Right renal cortex interstitium (tissue), 3 donors: Measurements from ENCODE around the gene SLC12A4. TPM values are rescaled to one million over a fixed set of nuclear protein-coding genes. Genes with fewer than 3 reads are reported as not detected.
A peak's percentile ranks its signal among the peaks of the same experiment; 100 is the strongest.

Source experiments
- DNase-seq, 3 donors: peaks; one replicate each; pipeline ENCODE4 v3.0.0-alpha.2; 2013; ENCODE audit warnings: low read depth in 3 of 3, low spot score in 2 of 3
- polyA plus RNA-seq, 3 donors: library from polyadenylated mRNA; unstranded; fragments of 120-200 nt; gene quantifications; one replicate each; pipeline ENCODE4 v1.2.1, GENCODE V29; 2013; ENCODE audit not compliant: insufficient read length in 3 of 3

Gene SLC12A4
- polyA plus RNA-seq, 3 donors: 30.6 to 33.8 (median 30.9) TPM

GRCh38 chr16:67963662-67964321 is 4.6 kb downstream of the SLC12A4 start:
- peak in 1 of 3 donors; percentile 10 for DNase-seq

GRCh38 chr16:67963292-67963661 is 5.2 kb downstream of the SLC12A4 start:
- DNase-seq: no peak

DNA sequence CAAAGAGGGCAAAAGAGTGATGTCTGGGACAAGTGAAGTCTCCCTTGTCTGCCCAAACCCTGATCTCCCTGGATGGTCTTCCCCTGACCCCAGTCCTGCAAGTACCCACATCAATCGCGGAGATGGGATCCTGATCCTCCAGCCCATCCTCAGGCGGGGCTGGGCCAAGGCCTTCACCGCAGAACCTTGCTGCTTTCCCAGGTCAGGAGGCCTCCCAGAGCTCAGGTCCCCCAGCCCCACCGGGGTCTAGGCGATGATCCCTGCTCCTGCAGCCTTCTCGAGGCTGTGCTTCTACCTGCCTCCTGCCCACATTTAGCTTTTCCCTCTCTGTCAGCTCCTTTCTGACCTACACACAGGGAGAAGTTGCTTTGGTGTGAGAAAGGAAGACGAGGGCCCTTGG is 6.3 kb downstream of the SLC12A4 start:
- DNase-seq: no peak

- DNase-seq: no peak
Measured at GRCh38 chr16:67961551-67961957, 6.9 kb downstream of the SLC12A4 start.

DNA sequence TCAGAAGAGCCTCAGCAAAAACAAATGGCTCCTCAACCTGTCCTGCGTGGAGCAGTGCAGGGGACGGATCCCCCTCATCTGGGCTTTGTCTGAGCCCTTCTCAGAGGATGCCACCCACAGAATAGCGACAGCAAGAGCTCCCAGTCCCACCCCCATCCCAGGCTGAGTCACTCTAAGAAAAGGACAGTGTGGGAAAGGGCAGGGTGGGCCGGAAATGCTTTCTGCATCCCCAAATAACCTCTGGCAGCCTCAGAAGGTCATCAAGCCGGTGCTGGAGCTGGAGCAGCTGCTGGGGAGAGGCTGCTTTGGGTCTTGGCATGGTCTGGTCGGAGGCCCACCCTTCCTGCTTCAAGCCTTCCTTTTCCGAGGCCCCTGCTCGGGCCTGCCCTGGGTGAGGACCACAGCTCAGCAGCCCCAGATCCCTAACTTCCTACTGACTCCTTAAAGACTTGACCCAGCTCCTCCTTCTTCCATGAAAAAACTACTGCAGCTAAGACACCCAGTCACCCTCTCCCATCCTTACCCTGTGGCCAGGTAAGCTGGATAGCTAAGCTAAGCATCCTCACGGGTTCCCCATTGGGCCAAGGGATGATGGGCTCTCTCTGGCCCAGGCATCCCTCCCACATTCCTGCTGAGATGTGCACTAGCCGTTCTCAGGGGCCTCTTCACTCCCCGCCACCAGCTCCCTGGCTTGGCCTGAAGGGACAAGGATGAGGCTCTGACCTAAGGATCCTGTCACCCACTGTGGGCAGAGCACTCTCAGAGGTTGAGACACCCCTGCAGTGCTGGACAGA is 8.7 kb downstream of the SLC12A4 start:
- no peak for DNase-seq

GRCh38 chr16:67957622-67958021 is 10.8 kb downstream of the SLC12A4 start:
- no peak for DNase-seq

DNA sequence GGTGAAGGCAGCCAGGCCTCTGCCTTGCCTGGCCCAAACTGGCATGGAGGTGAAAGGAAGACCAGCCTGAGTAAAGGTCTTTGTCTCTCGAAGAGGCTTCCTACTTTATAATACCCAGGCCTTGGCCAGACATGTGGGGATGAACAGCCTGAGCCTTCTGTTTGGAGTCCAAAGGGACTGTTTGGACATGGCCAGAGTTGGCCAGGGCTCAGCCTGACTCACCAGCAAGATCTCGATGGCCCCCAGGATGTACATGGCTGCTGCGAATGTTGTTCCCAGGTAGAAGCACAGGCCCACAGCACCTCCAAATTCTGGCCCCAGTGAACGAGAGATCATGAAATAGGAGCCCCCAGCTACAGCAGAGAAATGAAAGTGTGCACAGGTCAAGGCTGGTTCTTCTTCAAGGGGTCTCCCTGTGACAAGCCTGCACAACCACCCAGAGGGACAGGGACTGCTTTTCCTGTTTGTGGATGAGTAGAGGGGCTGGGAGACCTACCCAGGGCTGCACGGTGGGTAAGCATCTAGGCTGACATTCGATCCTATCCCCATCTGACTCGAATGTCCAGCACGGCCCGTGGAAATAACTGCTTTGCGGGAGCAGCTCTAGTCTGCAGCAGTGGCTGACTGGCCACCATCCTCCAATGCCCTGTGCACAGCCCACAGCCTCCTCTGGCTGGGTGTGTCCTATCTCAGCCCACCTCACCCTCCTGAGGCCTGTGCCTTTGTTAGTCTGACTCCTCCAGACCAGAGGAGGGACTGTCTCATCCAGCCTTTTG is 13.8 kb downstream of the SLC12A4 start:
- DNase-seq: no peak

DNA sequence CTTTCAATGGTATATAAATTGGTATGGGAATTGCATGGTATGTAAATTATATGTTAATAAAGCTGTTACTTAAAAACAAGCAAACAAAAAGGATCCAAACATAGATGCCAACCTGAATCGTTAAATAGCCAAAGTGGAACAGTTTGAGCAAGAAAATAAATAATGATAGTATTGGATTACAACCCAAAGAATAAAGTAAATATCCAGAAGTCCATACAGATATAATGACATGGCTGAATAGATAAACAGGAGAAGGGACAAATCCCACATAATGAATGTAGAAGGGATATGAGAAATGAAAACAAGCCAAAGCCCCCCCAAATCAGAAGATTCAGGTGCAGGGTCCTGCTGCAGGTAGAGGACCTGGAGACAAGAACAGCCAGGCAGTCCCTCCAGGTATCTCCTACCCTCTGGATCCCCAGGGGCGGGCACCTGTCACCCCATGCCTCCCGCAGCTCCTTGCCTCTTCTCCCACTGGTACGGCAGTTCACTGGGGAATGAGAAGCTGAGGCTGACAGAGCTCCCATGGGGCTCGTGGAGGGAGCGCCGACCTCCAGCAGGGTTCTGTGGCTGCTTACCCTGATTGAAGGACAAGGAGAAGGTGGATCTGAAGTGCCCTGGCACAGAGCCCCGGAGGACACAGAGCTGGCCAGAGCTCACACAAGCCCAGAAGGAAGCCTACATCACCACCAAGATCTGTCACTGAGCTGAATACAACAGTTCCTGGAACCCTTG is 14.6 kb downstream of the SLC12A4 start:
- DNase-seq: no peak

DNA sequence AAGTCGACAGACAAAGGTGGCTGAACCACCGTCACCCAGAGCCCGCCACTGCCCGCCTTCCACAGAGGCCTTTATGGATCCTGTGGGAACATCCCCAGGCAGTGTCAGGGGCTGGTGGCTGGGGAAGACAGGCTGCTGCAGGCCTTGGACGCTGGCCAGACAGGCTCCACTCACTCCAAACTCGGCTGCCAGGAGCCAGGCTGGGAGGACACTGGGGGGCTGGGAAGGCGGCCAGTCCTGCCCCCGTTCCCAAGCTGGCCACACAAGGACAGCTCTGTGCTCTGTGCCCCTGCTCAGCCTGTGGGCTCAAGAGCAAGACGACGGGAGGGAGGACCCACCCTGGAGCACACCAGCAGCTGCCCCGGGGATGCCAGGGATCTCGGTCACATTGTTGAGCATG is 17.0 kb downstream of the SLC12A4 start:
- DNase-seq: no peak

GRCh38 chr16:67950335-67950843 is 18.0 kb downstream of the SLC12A4 start:
- no peak for DNase-seq

DNA sequence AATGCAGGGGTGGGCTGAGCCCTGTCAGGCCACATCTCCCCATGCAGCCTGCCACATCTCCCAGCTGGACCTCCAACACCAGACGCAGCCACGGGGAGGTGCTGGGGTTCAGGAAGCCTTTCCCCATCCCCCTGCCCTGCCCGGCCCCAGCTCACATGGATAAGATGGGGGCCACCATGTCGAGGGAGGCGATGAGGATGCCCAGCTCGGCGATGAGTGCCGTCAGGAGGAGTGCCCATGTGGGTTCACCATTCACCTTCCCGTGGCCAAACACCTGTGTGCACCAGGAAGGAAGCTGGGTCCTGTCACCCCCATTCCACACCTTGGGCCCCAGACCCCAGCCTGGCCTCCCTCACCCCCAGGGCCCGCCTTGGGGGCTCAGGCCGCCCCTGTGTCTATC is 18.8 kb downstream of the SLC12A4 start:
- DNase-seq: no peak

DNA sequence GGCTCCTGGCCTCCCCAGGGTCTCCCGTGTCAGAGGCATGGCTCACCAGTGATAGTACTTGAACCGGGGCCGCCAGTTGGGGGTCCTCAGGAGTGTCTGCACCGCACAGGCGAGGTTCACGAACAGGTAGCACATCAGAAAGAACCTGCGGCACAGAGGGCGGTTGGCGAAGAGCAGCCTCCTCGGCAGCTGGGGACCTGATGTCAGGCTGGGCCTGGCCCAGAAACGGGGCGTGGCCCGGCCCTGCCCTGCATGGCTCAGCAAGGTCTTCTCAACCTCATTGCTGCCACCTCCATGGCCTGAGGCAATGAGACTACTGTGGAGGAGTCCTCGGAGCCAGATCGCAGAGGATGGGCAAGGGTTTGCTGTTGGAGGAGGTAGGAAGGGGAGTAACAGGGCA is 20.4 kb downstream of the SLC12A4 start:
- no peak for DNase-seq

GRCh38 chr16:67946966-67947558 is 21.4 kb downstream of the SLC12A4 start:
- DNase-seq: no peak

- no peak for DNase-seq
Measured at GRCh38 chr16:67946128-67946569, 22.3 kb downstream of the SLC12A4 start.

DNA sequence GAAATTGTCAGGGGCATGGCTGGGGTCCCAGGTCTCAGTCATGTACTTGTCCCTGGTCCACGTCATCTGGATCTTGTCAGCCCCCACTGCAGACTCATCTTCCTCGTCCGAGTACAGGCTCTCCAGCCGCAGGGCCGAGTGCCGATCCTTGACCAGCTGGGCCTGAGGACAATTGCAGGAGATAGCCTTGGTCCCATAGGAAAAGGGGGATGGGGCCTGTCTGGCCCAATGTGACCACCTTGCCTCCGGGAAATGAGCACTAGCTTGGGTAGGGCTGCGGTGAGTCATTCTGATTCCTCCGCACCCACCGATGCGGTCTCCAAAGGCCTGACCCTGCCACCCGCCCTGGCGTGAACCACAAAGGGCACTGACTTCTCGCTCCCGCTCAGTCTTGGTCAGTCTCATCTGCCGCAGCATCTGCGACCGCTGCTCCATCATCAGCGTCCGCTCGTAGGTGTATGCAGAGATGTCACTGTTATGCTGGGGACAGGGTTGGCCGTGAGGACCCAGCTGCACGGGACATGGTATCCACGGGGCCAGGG is 23.0 kb downstream of the SLC12A4 start:
- no peak for DNase-seq

- no peak for DNase-seq
Measured at GRCh38 chr16:67944690-67945391, 23.6 kb downstream of the SLC12A4 start.

- no peak for DNase-seq
Measured at GRCh38 chr16:67943619-67944504, 24.6 kb downstream of the SLC12A4 start, which contains the start of gene LCAT. Gene LCAT, minus strand, starts transcription at chr16:67944120. Its CDS starts 19 bp downstream, at chr16:67944101.

DNA sequence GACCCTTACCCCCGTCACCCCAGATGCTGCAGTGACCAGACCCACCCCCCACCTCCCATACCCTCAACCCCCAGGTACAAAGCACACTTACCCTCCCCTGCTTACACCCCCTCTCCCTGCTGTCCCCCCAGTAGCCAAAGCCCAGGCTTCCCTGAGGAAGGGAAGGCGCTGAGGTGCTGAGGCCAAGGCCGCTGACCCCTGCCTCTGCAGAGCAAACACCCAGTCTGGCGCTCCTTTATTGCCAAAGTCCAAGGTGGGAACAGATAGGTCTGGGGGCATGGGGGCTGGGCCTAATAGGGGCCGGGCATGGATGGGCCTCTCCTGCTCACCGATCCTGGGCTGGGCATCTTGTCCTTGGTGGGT is 25.2 kb downstream of the SLC12A4 start:
- no peak for DNase-seq
